ENCODE results near the gene LMF1. TPM values are rescaled to one million over a fixed set of nuclear protein-coding genes. Genes with fewer than 3 reads are reported as not detected.
"Not testable (repeated sequence)": the region's sequence is repeated elsewhere in the genome, so short reads cannot be mapped to it uniquely, and the experiment has no call there.

The LMF1 gene
- total RNA-seq, 2 donors from 2014 or later: 26.9 to 33.2 TPM

GRCh38 chr16:890716-891352 is 80.0 kb downstream of the LMF1 start:
- Mint-ChIP-seq H3K27ac (no peak overlapping the region), H3K36me3 (ENCODE audit: insufficient read depth in 2 of 2) (no peaks in the 10 kb centered on the region), H3K27me3 (ENCODE audit: low read depth) (no peaks in the 10 kb centered on the region), H3K9me3 (no peaks in the 10 kb centered on the region), H3K4me1 (ENCODE audit: low read depth) (no peaks in the 10 kb centered on the region), H3K4me3 (no peak overlapping the region)
- DNase-seq: no peak
- ATAC-seq (replicated peaks in 1 of 2): no peak

- no peaks in the 10 kb centered on the region for H3K27me3 Mint-ChIP-seq (ENCODE audit: low read depth)
- H3K4me1 Mint-ChIP-seq (ENCODE audit: low read depth): no peaks in the 10 kb centered on the region
- no peak for DNase-seq
Observed at GRCh38 chr16:890217-890616, 80.6 kb downstream of the LMF1 start.

GRCh38 chr16:889586-889985 is 81.2 kb downstream of the LMF1 start:
- DNase-seq: no peak
- H3K27me3 Mint-ChIP-seq (ENCODE audit: low read depth): no peaks in the 10 kb centered on the region
- no peak overlapping the region for H3K4me3 Mint-ChIP-seq
- H3K9me3 Mint-ChIP-seq: no peaks in the 10 kb centered on the region
- no peaks in the 10 kb centered on the region for H3K4me1 Mint-ChIP-seq (ENCODE audit: low read depth)
- no peak for ATAC-seq (replicated peaks in 1 of 2)
- H3K27ac Mint-ChIP-seq: no peak overlapping the region
- H3K36me3 Mint-ChIP-seq (ENCODE audit: insufficient read depth in 2 of 2): no peaks in the 10 kb centered on the region

More at GRCh38 chr16:890217-890616, 80.6 kb downstream of the LMF1 start:
- Mint-ChIP-seq H3K4me3 (no peak overlapping the region), H3K9me3 (no peaks in the 10 kb centered on the region), H3K27ac (no peak overlapping the region), H3K36me3 (ENCODE audit: insufficient read depth in 2 of 2) (no peaks in the 10 kb centered on the region)
- no peak for ATAC-seq (replicated peaks in 1 of 2)

GRCh38 chr16:888901-889570 is 81.7 kb downstream of the LMF1 start:
- H3K4me3 Mint-ChIP-seq: no peak overlapping the region

GRCh38 chr16:888456-888855 is 82.3 kb downstream of the LMF1 start:
- H3K27ac Mint-ChIP-seq; H3K36me3 Mint-ChIP-seq (ENCODE audit: insufficient read depth in 2 of 2); H3K4me1 Mint-ChIP-seq (ENCODE audit: low read depth); H3K9me3 Mint-ChIP-seq; ATAC-seq (replicated peaks in 1 of 2); H3K4me3 Mint-ChIP-seq; H3K27me3 Mint-ChIP-seq (ENCODE audit: low read depth); DNase-seq: not testable (repeated sequence)

More at GRCh38 chr16:888901-889570, 81.7 kb downstream of the LMF1 start:
- no peaks in the 10 kb centered on the region for H3K4me1 Mint-ChIP-seq (ENCODE audit: low read depth)
- ATAC-seq (replicated peaks in 1 of 2) (no peak), DNase-seq (no peak)
- no peaks in the 10 kb centered on the region for H3K27me3 Mint-ChIP-seq (ENCODE audit: low read depth)
- H3K9me3 Mint-ChIP-seq: no peaks in the 10 kb centered on the region
- H3K36me3 Mint-ChIP-seq (ENCODE audit: insufficient read depth in 2 of 2): no peaks in the 10 kb centered on the region
- no peak overlapping the region for H3K27ac Mint-ChIP-seq

GRCh38 chr16:887846-888245 is 82.9 kb downstream of the LMF1 start:
- Mint-ChIP-seq H3K4me3 (no peak overlapping the region), H3K9me3 (no peaks in the 10 kb centered on the region), H3K36me3 (ENCODE audit: insufficient read depth in 2 of 2) (no peaks in the 10 kb centered on the region), H3K27ac (no peak overlapping the region), H3K27me3 (ENCODE audit: low read depth) (no peaks in the 10 kb centered on the region), H3K4me1 (ENCODE audit: low read depth) (no peaks in the 10 kb centered on the region)
- ATAC-seq (replicated peaks in 1 of 2) (no peak), DNase-seq (no peak)

GRCh38 chr16:886802-887731 is 83.7 kb downstream of the LMF1 start:
- no peaks in the 10 kb centered on the region for H3K4me1 Mint-ChIP-seq (ENCODE audit: low read depth)
- H3K4me3 Mint-ChIP-seq: no peak overlapping the region
- peaks cover 0 to 4% of the 10 kb centered on the region in 2 donors for H3K36me3 Mint-ChIP-seq (ENCODE audit: insufficient read depth in 2 of 2)
- H3K27me3 Mint-ChIP-seq (ENCODE audit: low read depth): no peaks in the 10 kb centered on the region
- no peak overlapping the region for H3K27ac Mint-ChIP-seq
- DNase-seq (no peak), ATAC-seq (replicated peaks in 1 of 2) (no peak)
- H3K9me3 Mint-ChIP-seq: no peaks in the 10 kb centered on the region

GRCh38 chr16:886084-886543 is 84.7 kb downstream of the LMF1 start:
- no peaks in the 10 kb centered on the region for H3K4me1 Mint-ChIP-seq (ENCODE audit: low read depth)
- no peaks in the 10 kb centered on the region for H3K9me3 Mint-ChIP-seq
- ATAC-seq (replicated peaks in 1 of 2) (no peak), DNase-seq (no peak)
- H3K36me3 Mint-ChIP-seq (ENCODE audit: insufficient read depth in 2 of 2): peaks cover 0 to 4% of the 10 kb centered on the region in 2 donors
- H3K4me3 Mint-ChIP-seq: no peak overlapping the region
- H3K27me3 Mint-ChIP-seq (ENCODE audit: low read depth): no peaks in the 10 kb centered on the region
- no peak overlapping the region for H3K27ac Mint-ChIP-seq

GRCh38 chr16:885391-885790 is 85.4 kb downstream of the LMF1 start:
- Mint-ChIP-seq H3K4me1 (ENCODE audit: low read depth) (no peaks in the 10 kb centered on the region), H3K9me3 (no peaks in the 10 kb centered on the region), H3K27ac (no peak overlapping the region), H3K27me3 (ENCODE audit: low read depth) (no peaks in the 10 kb centered on the region), H3K4me3 (no peak overlapping the region), H3K36me3 (ENCODE audit: insufficient read depth in 2 of 2) (peaks cover 0 to 4% of the 10 kb centered on the region in 2 donors)
- DNase-seq: no peak
- no peak for ATAC-seq (replicated peaks in 1 of 2)

GRCh38 chr16:884232-884631 is 86.6 kb downstream of the LMF1 start:
- no peak for ATAC-seq (replicated peaks in 1 of 2)
- no peaks in the 10 kb centered on the region for H3K4me1 Mint-ChIP-seq (ENCODE audit: low read depth)
- no peaks in the 10 kb centered on the region for H3K27me3 Mint-ChIP-seq (ENCODE audit: low read depth)
- no peak for DNase-seq
- H3K36me3 Mint-ChIP-seq (ENCODE audit: insufficient read depth in 2 of 2): peaks cover 0 to 4% of the 10 kb centered on the region in 2 donors
- H3K27ac Mint-ChIP-seq: no peak overlapping the region
- no peaks in the 10 kb centered on the region for H3K9me3 Mint-ChIP-seq
- H3K4me3 Mint-ChIP-seq: no peak overlapping the region

- no peaks in the 10 kb centered on the region for H3K27me3 Mint-ChIP-seq (ENCODE audit: low read depth)
- H3K4me1 Mint-ChIP-seq (ENCODE audit: low read depth): no peaks in the 10 kb centered on the region
- H3K27ac Mint-ChIP-seq: no peak overlapping the region
- ATAC-seq (replicated peaks in 1 of 2) (no peak), DNase-seq (no peak)
- H3K4me3 Mint-ChIP-seq: no peak overlapping the region
- peaks cover 0 to 4% of the 10 kb centered on the region in 2 donors for H3K36me3 Mint-ChIP-seq (ENCODE audit: insufficient read depth in 2 of 2)
- no peaks in the 10 kb centered on the region for H3K9me3 Mint-ChIP-seq
Observed at GRCh38 chr16:883781-884180, 87.0 kb downstream of the LMF1 start.

- H3K4me3 Mint-ChIP-seq: no peak overlapping the region
- DNase-seq (no peak), ATAC-seq (replicated peaks in 1 of 2) (peak; percentile 74 to 76)
- no peaks in the 10 kb centered on the region for H3K9me3 Mint-ChIP-seq
- H3K36me3 Mint-ChIP-seq (ENCODE audit: insufficient read depth in 2 of 2): peaks cover 0 to 4% of the 10 kb centered on the region in 2 donors
- no peaks in the 10 kb centered on the region for H3K27me3 Mint-ChIP-seq (ENCODE audit: low read depth)
- H3K27ac Mint-ChIP-seq: no peak overlapping the region
- H3K4me1 Mint-ChIP-seq (ENCODE audit: low read depth): no peaks in the 10 kb centered on the region
Observed at GRCh38 chr16:883340-883739, 87.4 kb downstream of the LMF1 start.

- H3K9me3 Mint-ChIP-seq; ATAC-seq (replicated peaks in 1 of 2); H3K4me1 Mint-ChIP-seq (ENCODE audit: low read depth); H3K27ac Mint-ChIP-seq; H3K27me3 Mint-ChIP-seq (ENCODE audit: low read depth); H3K36me3 Mint-ChIP-seq (ENCODE audit: insufficient read depth in 2 of 2); H3K4me3 Mint-ChIP-seq; DNase-seq: not testable (repeated sequence)
Observed at GRCh38 chr16:882671-883070, 88.1 kb downstream of the LMF1 start.
